ENCODE data around the gene DOCK9. TPM values are rescaled to one million over a fixed set of nuclear protein-coding genes. Genes with fewer than 3 reads are reported as not detected.
A peak's percentile ranks its signal among the peaks of the same experiment; 100 is the strongest.

The DOCK9 gene
- total and polyA plus RNA-seq, 2 experiments from 2014 or later, result 16.4 to 38.9 TPM

GRCh38 chr13:98774776-98775175 is 203.1 kb downstream of the DOCK9 start:
- Histone ChIP-seq H3K27me3 (no peaks in the 10 kb centered on the region), H3K79me2 (no peaks in the 10 kb centered on the region), H3K9me2 (replicated peaks; ENCODE audit: insufficient read depth) (no peaks in the 10 kb centered on the region), H4K20me1 (ENCODE audit: insufficient read depth, poor library complexity, severe bottlenecking) (no peaks in the 10 kb centered on the region), H3K4me2 (no peak overlapping the region), H3K9me3 (ENCODE audit: low read depth) (no peaks in the 10 kb centered on the region), H3K4me1 (ENCODE audit: insufficient read depth) (peaks cover 8% of the 10 kb centered on the region), H3K36me3 (replicated peaks; ENCODE audit: insufficient read depth, low read depth) (no peaks in the 10 kb centered on the region), H3K27ac (no peak overlapping the region), H3K4me3 (no peak overlapping the region), H2AFZ (no peak overlapping the region)
- WGBS (ENCODE audit: low lambda C conversion rate, missing lambda C conversion rate), result 96% methylated on average over 9 of the region's 9 CpGs
- TF ChIP-seq EZH2phosphoT487 (IDR thresholded peaks at IDR 0.05; ENCODE audit: low read depth, severe bottlenecking, unreplicated experiment), result no peak
- TF ChIP-seq CTCF (IDR thresholded peaks at IDR 0.05; ENCODE audit: poor library complexity), result no peak
- TF ChIP-seq EZH2 (IDR thresholded peaks at IDR 0.05; ENCODE audit: borderline replicate concordance), result no peak
- DNase-seq (ENCODE audit: low spot score), result no peak

GRCh38 chr13:98773921-98774320 is 203.9 kb downstream of the DOCK9 start:
- TF ChIP-seq CTCF (IDR thresholded peaks at IDR 0.05; ENCODE audit: poor library complexity) (no peak), EZH2phosphoT487 (IDR thresholded peaks at IDR 0.05; ENCODE audit: low read depth, severe bottlenecking, unreplicated experiment) (no peak), EZH2 (IDR thresholded peaks at IDR 0.05; ENCODE audit: borderline replicate concordance) (no peak)
- no peak for DNase-seq (ENCODE audit: low spot score)
- no peak overlapping the region for H3K27ac ChIP-seq
- H3K4me3 ChIP-seq, result no peak overlapping the region
- H3K27me3 ChIP-seq, result no peaks in the 10 kb centered on the region
- H3K9me2 ChIP-seq (replicated peaks; ENCODE audit: insufficient read depth), result no peaks in the 10 kb centered on the region
- H3K36me3 ChIP-seq (replicated peaks; ENCODE audit: insufficient read depth, low read depth), result no peaks in the 10 kb centered on the region
- WGBS (ENCODE audit: low lambda C conversion rate, missing lambda C conversion rate), result 95% methylated on average over 11 of the region's 20 CpGs
- H4K20me1 ChIP-seq (ENCODE audit: insufficient read depth, poor library complexity, severe bottlenecking), result no peaks in the 10 kb centered on the region
- no peak overlapping the region for H3K4me2 ChIP-seq
- H3K79me2 ChIP-seq, result no peaks in the 10 kb centered on the region
- peaks cover 8% of the 10 kb centered on the region for H3K4me1 ChIP-seq (ENCODE audit: insufficient read depth)
- H2AFZ ChIP-seq, result no peak overlapping the region
- no peaks in the 10 kb centered on the region for H3K9me3 ChIP-seq (ENCODE audit: low read depth)

- no peak for DNase-seq (ENCODE audit: low spot score)
- Histone ChIP-seq H3K4me3 (no peak overlapping the region), H3K4me2 (no peak overlapping the region), H3K4me1 (ENCODE audit: insufficient read depth) (peaks cover 8% of the 10 kb centered on the region), H4K20me1 (ENCODE audit: insufficient read depth, poor library complexity, severe bottlenecking) (no peaks in the 10 kb centered on the region), H3K79me2 (no peaks in the 10 kb centered on the region), H3K9me3 (ENCODE audit: low read depth) (no peaks in the 10 kb centered on the region), H3K9me2 (replicated peaks; ENCODE audit: insufficient read depth) (no peaks in the 10 kb centered on the region), H3K27ac (peak overlapping the region; percentile 27), H2AFZ (no peak overlapping the region), H3K27me3 (no peaks in the 10 kb centered on the region), H3K36me3 (replicated peaks; ENCODE audit: insufficient read depth, low read depth) (no peaks in the 10 kb centered on the region)
- TF ChIP-seq EZH2phosphoT487 (IDR thresholded peaks at IDR 0.05; ENCODE audit: low read depth, severe bottlenecking, unreplicated experiment) (no peak), CTCF (IDR thresholded peaks at IDR 0.05; ENCODE audit: poor library complexity) (no peak), EZH2 (IDR thresholded peaks at IDR 0.05; ENCODE audit: borderline replicate concordance) (no peak)
- 83% methylated on average over 12 of the region's 12 CpGs for WGBS (ENCODE audit: low lambda C conversion rate, missing lambda C conversion rate)
Observed at GRCh38 chr13:98772794-98773452, 204.9 kb downstream of the DOCK9 start.

All from hepatocyte (in vitro differentiated cells).